ENCODE results near the gene RASSF8.

RASSF8 gene

GRCh38 chr12:25977047-25977446 is 18.6 kb downstream of the RASSF8 start:
- TF ChIP-seq POU6F1 (CRISPR knock-in tag; IDR thresholded peaks at IDR 0.05; ENCODE audit: borderline replicate concordance, low read depth) (no peak), ZNF8 (CRISPR knock-in tag; IDR thresholded peaks at IDR 0.05) (no peak), ESRRG (CRISPR knock-in tag; IDR thresholded peaks at IDR 0.05) (no peak), ZFP3 (CRISPR knock-in tag; IDR thresholded peaks at IDR 0.05) (no peak), TCF4 (CRISPR knock-in tag; IDR thresholded peaks at IDR 0.05; ENCODE audit: borderline replicate concordance) (no peak), BACH2 (CRISPR knock-in tag; IDR thresholded peaks at IDR 0.05; ENCODE audit: borderline replicate concordance) (no peak), ARNTL (CRISPR knock-in tag; IDR thresholded peaks at IDR 0.05; ENCODE audit: borderline replicate concordance, low read depth) (no peak)
- TF ChIP-seq, protein P1, sequence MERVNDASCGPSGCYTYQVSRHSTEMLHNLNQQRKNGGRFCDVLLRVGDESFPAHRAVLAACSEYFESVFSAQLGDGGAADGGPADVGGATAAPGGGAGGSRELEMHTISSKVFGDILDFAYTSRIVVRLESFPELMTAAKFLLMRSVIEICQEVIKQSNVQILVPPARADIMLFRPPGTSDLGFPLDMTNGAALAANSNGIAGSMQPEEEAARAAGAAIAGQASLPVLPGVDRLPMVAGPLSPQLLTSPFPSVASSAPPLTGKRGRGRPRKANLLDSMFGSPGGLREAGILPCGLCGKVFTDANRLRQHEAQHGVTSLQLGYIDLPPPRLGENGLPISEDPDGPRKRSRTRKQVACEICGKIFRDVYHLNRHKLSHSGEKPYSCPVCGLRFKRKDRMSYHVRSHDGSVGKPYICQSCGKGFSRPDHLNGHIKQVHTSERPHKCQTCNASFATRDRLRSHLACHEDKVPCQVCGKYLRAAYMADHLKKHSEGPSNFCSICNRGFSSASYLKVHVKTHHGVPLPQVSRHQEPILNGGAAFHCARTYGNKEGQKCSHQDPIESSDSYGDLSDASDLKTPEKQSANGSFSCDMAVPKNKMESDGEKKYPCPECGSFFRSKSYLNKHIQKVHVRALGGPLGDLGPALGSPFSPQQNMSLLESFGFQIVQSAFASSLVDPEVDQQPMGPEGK (CRISPR knock-in tag; IDR thresholded peaks at IDR 0.05; ENCODE audit: borderline replicate concordance) = no peak
- TF ChIP-seq, protein P2, sequence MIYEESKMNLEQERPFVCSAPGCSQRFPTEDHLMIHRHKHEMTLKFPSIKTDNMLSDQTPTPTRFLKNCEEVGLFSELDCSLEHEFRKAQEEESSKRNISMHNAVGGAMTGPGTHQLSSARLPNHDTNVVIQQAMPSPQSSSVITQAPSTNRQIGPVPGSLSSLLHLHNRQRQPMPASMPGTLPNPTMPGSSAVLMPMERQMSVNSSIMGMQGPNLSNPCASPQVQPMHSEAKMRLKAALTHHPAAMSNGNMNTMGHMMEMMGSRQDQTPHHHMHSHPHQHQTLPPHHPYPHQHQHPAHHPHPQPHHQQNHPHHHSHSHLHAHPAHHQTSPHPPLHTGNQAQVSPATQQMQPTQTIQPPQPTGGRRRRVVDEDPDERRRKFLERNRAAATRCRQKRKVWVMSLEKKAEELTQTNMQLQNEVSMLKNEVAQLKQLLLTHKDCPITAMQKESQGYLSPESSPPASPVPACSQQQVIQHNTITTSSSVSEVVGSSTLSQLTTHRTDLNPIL (CRISPR knock-in tag; IDR thresholded peaks at IDR 0.05; ENCODE audit: low read depth) = no peak
- no peak for ATAC-seq

DNA sequence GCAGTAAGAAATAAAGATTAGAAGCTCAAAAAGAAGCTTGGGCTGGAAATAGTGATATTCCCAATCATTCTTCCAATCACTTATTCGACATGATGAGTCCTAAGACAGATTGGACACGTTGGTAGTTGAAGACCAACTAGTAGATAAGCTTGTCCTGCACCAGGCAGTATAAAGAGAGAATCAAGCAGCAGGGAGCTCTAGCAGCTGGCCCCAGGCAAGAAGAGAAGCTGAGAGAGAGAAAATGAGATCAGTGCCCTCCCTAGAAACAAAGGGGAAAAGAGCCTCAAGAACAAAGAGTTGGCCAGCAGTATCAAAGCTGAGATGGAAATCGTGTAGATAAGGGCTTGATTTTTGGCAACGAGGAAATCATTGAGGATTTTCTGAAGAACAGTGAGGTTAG is 20.6 kb downstream of the RASSF8 start:
- no peak for ATAC-seq

More for the DNA sequence above, 20.6 kb downstream of the RASSF8 start:
- no peak for TF ChIP-seq ZFP30 (CRISPR knock-in tag; IDR thresholded peaks at IDR 0.05)
- no peak for TF ChIP-seq TCF4 (CRISPR knock-in tag; IDR thresholded peaks at IDR 0.05; ENCODE audit: borderline replicate concordance)
- TF ChIP-seq, protein P1 (CRISPR knock-in tag; IDR thresholded peaks at IDR 0.05; ENCODE audit: borderline replicate concordance) = no peak
- no peak for TF ChIP-seq ZFP3 (CRISPR knock-in tag; IDR thresholded peaks at IDR 0.05)
- no peak for TF ChIP-seq ZNF8 (CRISPR knock-in tag; IDR thresholded peaks at IDR 0.05)
- TF ChIP-seq CSDC2 (CRISPR knock-in tag; IDR thresholded peaks at IDR 0.05) = no peak
- no peak for TF ChIP-seq ZNF70 (CRISPR knock-in tag; IDR thresholded peaks at IDR 0.05)
- TF ChIP-seq ESRRG (CRISPR knock-in tag; IDR thresholded peaks at IDR 0.05) = no peak
- no peak for TF ChIP-seq ISL1 (CRISPR knock-in tag; IDR thresholded peaks at IDR 0.05)
- no peak for TF ChIP-seq TOX (CRISPR knock-in tag; IDR thresholded peaks at IDR 0.05; ENCODE audit: borderline replicate concordance)
- TF ChIP-seq SNAI2 (CRISPR knock-in tag; IDR thresholded peaks at IDR 0.05) = no peak
- TF ChIP-seq, protein P2 (CRISPR knock-in tag; IDR thresholded peaks at IDR 0.05; ENCODE audit: low read depth) = no peak
- TF ChIP-seq GLIS3 (CRISPR knock-in tag; IDR thresholded peaks at IDR 0.05) = no peak
- TF ChIP-seq POU6F1 (CRISPR knock-in tag; IDR thresholded peaks at IDR 0.05; ENCODE audit: borderline replicate concordance, low read depth) = no peak
- TF ChIP-seq BACH2 (CRISPR knock-in tag; IDR thresholded peaks at IDR 0.05; ENCODE audit: borderline replicate concordance) = no peak
- no peak for TF ChIP-seq OSR1 (CRISPR knock-in tag; IDR thresholded peaks at IDR 0.05)
- no peak for TF ChIP-seq CSRNP3 (CRISPR knock-in tag; IDR thresholded peaks at IDR 0.05)
- TF ChIP-seq, protein P3, sequence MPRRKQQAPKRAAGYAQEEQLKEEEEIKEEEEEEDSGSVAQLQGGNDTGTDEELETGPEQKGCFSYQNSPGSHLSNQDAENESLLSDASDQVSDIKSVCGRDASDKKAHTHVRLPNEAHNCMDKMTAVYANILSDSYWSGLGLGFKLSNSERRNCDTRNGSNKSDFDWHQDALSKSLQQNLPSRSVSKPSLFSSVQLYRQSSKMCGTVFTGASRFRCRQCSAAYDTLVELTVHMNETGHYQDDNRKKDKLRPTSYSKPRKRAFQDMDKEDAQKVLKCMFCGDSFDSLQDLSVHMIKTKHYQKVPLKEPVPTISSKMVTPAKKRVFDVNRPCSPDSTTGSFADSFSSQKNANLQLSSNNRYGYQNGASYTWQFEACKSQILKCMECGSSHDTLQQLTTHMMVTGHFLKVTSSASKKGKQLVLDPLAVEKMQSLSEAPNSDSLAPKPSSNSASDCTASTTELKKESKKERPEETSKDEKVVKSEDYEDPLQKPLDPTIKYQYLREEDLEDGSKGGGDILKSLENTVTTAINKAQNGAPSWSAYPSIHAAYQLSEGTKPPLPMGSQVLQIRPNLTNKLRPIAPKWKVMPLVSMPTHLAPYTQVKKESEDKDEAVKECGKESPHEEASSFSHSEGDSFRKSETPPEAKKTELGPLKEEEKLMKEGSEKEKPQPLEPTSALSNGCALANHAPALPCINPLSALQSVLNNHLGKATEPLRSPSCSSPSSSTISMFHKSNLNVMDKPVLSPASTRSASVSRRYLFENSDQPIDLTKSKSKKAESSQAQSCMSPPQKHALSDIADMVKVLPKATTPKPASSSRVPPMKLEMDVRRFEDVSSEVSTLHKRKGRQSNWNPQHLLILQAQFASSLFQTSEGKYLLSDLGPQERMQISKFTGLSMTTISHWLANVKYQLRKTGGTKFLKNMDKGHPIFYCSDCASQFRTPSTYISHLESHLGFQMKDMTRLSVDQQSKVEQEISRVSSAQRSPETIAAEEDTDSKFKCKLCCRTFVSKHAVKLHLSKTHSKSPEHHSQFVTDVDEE (CRISPR knock-in tag; IDR thresholded peaks at IDR 0.05) = no peak

Data from SK-N-SH treated with all-trans-retinoic acid at 6 μM for 48 hours (cell line).